Activated CD8-positive, alpha-beta memory T cell treated with anti-CD3 and anti-CD28 coated beads, Interleukin-2, amount 50 U/mL, for 1 hour (primary cell): Measurements from ENCODE around the gene GALNT9.

ENCODE experiments used
- DNase-seq: peaks from one replicate; pipeline ENCODE4 v3.0.0-alpha.2; 2020; ENCODE audit errors: extremely low read depth

GALNT9 gene

GRCh38 chr12:132344601-132345000 is 15.2 kb upstream of the GALNT9 start:
- DNase-seq, result no peak

GRCh38 chr12:132344181-132344580 is 14.8 kb upstream of the GALNT9 start:
- no peak for DNase-seq

DNA sequence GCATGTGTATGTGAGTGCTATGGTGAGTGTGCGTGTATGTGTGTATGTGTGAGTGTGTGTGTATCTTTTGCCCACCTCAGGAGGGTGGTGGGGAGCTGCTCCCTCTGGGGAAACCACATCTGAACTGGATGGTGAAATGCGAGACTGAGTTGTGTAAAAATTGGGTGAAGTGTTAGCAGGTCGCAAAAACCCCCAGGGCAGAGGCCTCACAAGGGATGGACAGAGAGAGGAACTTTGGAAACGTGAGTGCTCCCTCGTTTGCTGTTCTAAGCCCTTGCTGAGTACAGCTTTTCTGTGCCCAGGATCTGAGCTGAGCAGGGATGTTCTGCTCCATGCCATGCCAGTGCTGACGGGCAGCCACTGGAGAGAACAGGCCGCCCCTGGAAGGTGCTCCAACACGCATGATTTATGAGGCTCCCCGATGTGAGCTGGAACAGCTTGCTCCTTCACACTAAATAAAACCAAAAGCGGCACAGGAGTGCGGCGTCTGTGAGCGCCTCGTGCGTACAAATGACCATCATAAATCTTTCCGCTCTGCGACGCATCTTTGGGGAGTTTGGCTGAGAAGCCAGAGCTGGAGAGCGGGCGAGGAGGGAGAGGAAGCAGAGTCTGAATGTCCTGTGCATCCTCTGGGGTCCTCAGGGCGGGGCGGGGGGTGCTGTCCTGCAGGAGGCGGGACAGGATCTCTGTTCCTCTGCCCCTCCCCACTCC is 14.1 kb upstream of the GALNT9 start:
- DNase-seq, result no peak

DNA sequence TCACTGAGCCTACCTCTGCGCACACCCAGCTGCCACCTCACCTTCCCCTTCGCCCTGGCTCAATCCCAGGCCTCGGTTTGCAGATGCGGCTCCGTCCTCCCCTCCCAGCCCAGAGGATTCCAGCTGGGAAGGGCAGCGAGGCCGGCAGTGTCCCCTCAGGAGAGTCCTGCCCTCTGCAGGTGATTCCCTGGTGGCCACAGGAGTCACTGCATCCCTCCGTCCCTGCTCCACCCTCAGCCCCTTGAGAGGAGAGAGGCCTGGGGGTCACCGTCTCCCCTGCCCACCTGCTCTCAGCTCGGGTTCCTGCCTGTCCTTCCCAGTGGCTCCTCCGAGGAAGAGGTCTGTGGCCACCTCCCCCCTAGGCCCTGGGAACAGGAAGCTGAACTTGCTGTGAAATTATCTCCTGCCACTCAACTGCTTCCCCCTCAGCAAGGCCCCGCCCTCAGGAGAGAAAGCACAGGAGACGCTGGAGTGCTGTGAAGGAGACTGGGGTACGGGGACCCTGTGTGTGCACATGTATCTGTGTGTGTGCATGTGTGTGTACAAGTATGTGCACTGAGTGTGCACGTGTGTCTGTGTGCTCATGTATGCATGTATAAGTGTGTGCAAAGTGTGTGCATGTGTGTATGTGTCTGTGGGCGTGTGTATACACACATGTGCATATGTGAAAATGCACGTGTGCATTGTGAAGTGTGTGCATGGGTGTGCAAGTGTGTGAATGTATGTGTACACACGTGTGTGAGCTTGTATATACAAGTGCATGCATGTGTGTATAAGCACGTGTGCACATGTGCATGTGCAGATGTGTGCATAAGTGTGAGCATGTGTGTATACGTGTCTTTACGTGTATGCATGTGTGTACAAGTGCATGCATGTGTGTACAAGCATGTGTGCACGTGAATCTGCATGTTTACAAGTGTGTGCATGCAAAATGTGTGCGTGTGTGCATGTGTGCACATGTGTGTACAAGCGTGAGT is 13.2 kb upstream of the GALNT9 start:
- DNase-seq, result no peak

DNA sequence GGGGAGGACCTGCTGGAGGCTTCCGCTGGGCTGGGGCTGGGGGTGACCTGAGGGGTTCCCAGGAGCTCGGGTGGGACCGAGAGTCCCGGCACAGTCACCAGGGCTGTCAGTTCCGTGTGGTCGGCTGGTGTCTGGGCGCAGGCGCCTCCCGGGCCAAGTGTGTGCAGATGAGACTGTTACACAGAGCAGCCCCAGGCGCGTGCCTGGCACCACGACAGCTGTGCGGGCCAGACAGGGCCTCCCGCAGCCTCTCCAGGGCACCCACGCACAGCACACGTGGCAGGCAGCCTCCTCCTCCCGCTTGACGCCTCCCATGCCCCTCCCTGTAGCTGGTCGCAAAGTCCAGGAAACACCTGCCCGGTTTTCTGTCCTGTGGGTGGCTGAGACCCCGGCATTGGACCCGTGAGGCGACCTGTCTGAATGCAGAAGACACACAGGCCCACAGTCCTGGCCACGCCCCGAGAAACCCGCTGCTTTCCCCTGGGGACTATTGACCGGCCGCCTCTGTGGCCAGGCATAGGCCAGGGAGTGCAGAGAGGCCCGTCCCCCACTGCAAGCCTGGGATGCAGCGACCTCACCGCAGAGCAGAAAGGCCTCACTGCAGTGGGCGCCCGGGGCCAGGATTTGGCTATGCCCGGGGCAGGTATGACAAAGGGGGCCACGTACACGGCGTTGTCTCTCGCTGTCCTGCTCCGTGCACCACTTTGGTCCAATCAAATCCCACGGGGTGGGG is 12.1 kb upstream of the GALNT9 start:
- DNase-seq, result no peak

DNA sequence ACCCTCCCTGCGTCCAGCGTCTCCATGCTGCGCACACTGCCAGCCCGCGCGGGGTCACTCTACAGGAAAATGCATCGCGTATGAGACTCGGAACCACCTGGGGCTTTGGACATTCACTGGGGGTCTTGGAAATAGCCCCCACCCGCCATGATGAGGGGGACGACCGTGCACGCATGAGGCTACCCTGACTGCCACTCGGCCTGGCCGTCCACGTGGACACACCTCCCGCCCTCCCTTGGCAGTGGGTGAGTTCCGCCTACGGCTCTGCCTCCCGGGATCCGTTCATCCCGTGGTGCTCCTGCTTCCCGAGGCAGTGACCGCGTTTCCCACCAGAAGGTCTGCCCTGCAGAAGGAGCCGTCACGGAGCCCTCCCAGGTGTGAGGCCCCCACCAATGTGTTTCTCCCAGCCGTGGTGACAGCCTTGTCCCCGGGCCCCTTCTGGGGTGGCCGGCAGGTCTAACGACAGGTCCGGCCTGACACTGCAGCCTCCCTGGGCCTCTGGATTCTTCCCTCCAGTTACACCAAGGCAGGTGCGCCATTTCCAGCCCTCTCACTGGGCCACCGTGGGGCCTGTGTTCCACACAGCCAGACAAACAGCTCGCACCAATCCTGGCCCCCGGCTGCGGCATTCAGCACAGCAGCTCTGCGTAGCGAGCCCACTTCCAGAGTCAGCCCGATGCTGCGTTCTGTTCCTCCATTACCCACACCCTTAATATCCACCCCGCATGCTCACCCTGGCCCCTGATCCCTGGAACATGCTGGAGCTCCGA is 11.1 kb upstream of the GALNT9 start:
- DNase-seq, result no peak

- DNase-seq, result no peak
Measured at GRCh38 chr12:132339856-132340255, 10.5 kb upstream of the GALNT9 start.

- no peak for DNase-seq
Measured at GRCh38 chr12:132338781-132339180, 9.4 kb upstream of the GALNT9 start.

DNA sequence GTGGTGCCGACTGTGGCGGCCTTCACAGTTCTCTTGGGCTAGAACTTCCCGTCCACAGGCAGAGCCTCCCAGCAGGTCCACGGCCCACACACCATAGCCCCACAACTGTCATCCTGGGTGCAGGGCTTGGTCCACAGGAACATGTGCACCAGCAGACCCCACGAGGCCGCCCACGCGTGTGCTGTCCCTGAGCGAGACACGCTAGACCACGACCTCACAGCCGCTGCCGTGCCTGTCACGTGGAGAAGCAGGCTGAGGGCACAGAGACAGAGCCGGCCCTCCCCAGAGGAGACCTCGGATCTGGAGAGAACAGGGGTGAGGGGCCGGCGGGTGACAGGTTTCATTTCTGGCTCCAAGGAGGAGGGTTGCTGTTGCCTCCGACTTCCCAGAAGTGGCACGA is 8.9 kb upstream of the GALNT9 start:
- DNase-seq, result no peak

- no peak for DNase-seq
Measured at GRCh38 chr12:132337557-132337956, 8.2 kb upstream of the GALNT9 start.

DNA sequence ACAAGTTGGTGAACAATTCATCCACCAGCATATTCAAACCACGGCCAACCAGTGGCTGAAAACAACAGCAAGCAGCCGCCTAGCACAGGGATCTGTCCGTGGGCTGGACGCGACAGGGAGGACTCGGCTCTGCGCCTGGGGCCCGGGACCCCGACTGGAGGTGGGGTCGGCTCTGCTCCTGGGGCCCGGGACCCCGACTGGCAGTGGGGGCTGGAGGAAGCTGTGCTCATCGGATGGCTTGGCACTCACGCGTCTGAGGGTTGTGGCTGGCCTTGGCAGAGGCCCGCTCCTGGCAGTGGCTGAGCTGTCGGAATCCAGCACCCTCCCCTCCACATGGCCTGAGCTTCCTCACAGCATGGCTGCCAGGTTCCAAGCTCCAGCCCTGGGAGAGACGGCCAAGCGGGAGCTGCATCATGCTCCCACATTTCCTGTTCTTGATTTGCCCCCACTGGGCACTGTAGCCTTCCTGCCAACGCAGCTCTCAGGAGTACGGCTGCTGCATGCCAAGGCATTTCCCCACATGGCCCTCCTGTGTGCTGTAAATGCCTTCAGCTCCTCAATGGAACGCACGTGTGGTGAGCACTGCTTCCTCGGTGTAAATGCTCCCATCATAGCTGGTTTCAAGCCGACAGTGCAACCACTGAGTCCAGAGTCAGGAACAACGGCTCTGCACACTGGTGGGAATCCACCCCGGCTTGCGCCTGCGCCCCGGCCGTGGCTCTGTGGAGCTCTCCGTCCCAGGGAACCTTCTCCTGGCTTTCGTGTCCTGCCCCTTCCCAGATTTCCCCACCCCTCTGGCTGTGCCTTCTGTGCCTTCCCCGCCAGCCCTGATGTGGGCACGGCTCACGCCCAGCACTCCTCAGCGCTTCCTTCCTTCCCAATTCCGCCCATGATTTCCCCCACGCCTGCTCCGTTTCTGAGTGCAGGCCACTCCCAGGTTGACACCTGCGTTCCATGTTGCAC is 7.3 kb upstream of the GALNT9 start:
- DNase-seq, result no peak

- no peak for DNase-seq
Measured at GRCh38 chr12:132335179-132335756, 5.9 kb upstream of the GALNT9 start.

- DNase-seq, result no peak
Measured at GRCh38 chr12:132333766-132334165, 4.4 kb upstream of the GALNT9 start.

DNA sequence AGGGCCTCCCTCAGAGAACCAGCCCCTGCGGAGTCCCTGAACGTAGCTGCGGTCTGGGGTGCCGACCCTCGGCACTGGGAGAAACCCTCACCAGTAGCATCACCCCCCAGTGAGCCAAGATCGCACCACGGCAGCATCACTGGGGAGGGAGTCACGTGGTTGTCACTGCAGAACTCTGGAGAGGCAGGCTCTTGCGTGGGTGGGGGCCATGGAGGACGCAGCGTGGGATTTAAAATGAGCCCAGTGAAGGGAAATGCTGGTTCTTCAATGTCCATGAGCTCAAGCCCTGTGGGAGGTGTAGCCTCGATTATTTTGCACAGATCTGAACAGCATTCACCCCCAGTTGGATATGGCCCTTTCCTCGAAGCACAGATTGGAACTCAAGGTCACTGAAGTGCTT is 3.9 kb upstream of the GALNT9 start:
- no peak for DNase-seq

DNA sequence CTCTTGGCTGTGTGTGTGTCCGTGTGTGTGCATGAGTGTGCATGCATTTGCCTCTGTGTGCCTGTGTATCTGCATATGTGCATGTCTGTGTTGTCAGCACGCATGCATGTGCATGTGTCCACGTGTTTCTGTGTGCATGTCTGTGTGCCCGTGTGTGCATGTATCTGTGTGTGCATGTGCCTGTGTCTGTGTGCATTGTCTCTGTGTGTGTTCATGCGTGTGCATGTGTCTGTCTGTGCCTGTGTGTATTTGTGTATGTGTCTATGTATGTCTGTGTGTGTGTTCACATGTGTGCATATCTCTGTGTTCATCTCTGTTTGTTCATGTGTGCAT is 1.1 kb upstream of the GALNT9 start:
- DNase-seq, result no peak

- no peak for DNase-seq
Measured at GRCh38 chr12:132329720-132330548, 545 bp upstream of the GALNT9 start.

DNA sequence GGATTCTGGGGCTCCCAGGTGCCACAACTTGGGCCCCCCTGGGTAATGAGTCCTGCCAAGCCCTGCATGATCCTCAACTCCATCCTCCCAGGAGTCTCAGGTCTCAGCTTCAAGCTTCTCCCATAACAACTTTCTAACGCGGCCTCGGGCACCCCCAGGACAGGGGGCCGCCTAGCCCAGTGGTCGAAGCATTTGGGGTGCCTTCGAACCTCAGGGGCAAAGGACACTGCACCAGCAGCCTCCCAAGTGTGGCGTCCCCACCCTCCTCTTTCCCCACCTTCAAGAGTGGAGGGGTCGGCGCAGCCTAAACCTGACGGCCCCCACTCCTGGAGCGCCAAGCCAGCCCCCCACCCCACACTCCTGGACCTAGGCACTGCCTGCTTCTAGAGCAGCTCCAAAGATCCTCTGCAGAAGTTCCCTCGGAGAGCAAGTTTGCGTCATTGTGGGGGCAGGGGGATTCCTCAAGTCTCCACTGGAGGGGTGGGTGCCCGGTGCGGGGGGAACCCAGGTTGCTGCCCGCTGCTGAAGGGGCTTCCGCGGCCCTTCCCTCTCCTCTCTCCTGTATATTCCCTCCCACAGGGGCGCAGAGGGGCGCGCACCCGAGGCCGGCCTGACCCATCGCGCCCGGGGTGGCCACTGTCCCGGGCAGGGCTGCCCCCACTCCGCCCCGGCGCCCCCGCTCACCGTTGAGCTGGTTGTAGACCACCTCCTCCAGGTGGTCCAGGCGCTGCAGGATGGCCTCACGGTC is 933 bp downstream of the GALNT9 start:
- DNase-seq, result no peak

DNA sequence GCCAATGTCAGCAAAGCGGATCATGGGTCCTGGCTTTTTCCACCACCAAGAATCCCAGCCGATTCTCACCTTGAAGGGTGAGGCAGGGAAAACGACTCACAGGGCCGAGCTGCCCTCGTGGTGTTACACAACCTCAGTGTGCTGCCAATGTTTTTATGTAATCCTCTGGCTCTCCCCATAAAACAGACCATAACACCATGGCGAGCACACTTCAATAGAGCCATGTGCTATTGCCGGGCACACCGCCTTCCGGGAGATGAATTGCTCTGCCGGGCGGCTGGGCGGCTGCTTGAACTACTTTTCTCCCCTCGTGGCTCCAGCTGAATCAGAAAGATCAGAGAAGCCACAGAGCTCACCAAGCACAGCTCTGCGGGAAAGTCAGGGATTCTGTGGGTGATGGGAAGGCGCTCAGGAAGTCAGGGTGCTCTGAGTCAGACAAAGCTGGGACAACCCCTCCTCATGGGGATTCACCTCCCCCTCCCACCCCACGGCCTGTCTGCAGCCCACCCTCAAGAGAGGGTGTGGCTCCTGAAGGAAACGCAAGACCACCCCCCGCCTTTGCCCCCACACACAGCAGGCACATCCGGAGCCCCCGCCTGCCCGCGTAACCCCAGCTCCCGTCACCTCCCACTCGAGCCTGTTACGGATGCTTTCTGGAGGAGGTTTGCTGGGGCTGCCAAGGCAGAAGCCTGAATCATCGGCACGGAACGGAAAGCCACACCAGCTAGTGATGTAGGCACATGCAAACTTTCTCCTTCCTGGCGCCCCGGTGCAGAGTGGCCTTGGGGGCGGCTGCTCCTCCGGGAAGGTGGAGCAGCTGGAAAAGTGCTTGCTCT is 1.8 kb downstream of the GALNT9 start:
- no peak for DNase-seq
